AG09319 (cell line): ENCODE results near the gene SND1.
A peak's percentile ranks its signal among the peaks of the same experiment; 100 is the strongest.

Source experiments
- DNase-seq: peaks from one replicate; pipeline ENCODE4 v3.0.0-alpha.2; 2010; ENCODE audit warnings: low read depth; ENCODE audit errors: extremely low read depth
- TF ChIP-seq, protein P1 (sequence below): IDR thresholded peaks from 2 replicates; pipeline ENCODE4 v1.5.1; 2011; ENCODE audit warnings: low read depth, mild to moderate bottlenecking, inconsistent platforms, low read length, moderate library complexity

Gene SND1

DNA sequence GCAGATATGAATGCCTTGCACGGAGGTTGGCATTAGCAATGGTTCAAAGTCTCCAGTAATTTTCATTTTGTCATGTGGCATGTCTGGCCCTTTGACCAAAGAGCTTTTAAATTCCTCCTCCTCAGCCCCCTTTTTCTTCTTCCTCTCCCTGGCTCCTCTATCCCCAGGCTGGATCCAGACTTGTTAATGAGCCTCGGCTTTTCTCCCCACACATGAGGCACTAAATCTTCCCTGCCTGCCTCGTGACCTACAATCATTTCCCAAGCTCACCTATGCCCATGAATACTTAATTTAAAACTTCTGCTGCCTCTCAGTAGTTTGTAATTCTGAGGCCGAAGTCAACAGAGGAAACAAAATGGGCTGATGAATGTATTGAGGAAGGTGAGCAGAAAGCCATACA is 402.5 kb downstream of the SND1 start:
- TF ChIP-seq, protein P1, sequence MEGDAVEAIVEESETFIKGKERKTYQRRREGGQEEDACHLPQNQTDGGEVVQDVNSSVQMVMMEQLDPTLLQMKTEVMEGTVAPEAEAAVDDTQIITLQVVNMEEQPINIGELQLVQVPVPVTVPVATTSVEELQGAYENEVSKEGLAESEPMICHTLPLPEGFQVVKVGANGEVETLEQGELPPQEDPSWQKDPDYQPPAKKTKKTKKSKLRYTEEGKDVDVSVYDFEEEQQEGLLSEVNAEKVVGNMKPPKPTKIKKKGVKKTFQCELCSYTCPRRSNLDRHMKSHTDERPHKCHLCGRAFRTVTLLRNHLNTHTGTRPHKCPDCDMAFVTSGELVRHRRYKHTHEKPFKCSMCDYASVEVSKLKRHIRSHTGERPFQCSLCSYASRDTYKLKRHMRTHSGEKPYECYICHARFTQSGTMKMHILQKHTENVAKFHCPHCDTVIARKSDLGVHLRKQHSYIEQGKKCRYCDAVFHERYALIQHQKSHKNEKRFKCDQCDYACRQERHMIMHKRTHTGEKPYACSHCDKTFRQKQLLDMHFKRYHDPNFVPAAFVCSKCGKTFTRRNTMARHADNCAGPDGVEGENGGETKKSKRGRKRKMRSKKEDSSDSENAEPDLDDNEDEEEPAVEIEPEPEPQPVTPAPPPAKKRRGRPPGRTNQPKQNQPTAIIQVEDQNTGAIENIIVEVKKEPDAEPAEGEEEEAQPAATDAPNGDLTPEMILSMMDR = no peak
- DNase-seq = no peak

DNA sequence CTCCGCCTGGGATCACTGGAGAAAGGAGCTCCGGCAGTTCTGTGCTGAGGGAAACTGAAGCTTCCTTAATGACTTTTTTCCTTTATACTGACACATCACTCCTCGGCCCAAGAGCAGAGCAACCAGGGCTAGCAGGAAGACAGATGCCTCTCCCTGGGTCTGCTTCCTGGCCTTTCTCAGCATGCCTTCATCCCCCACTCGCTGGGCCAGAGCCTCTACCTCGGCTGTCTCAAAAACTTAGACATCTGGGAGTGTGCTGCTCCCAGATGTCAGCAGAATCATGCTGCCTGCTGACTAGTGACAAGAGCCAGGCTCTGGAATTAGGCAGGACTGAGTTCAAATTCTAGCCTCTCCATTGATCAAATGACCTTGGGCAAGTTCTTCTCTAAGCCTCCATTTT is 403.6 kb downstream of the SND1 start:
- DNase-seq = no peak
- TF ChIP-seq, protein P1 = no peak

DNA sequence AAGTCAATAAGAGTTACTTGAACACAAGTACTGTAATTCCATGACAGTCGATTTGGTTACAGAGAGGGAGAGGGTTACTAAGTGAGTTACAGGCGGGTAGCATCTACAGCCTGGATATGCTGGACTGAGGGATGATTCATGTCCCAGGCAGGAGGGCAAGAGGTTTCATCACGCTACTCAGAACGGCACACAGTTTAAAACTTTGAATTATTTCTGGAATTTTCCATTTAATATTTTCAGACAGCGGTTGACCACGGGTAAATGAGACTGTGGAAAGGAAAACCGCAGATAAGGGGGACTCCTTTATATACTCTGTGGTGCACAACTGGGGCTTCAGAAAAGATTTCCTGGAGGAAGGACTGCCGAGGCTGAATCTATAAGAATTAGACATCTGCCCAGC is 404.9 kb downstream of the SND1 start:
- DNase-seq = peak; percentile 19
- TF ChIP-seq, protein P1 = no peak

DNA sequence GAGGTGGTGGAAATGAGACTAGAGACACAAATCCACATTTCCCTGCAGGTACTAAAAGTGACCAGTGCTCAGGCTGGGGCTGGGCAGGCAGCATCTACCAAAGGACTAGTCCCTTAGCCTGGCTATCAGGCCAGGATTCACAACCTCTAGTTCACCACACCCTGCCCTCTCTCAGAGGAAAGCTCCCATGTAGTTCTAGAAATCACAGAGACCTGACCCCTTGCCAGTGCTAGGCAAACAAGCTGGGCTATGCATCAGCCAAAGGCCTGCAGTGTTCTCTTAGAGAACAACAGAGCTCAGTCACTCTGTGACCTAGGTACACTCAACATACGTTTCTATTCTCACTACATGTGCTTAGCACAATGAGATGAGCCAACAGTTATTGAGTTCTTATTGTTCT is 405.9 kb downstream of the SND1 start:
- TF ChIP-seq, protein P1 = no peak
- DNase-seq = no peak

DNA sequence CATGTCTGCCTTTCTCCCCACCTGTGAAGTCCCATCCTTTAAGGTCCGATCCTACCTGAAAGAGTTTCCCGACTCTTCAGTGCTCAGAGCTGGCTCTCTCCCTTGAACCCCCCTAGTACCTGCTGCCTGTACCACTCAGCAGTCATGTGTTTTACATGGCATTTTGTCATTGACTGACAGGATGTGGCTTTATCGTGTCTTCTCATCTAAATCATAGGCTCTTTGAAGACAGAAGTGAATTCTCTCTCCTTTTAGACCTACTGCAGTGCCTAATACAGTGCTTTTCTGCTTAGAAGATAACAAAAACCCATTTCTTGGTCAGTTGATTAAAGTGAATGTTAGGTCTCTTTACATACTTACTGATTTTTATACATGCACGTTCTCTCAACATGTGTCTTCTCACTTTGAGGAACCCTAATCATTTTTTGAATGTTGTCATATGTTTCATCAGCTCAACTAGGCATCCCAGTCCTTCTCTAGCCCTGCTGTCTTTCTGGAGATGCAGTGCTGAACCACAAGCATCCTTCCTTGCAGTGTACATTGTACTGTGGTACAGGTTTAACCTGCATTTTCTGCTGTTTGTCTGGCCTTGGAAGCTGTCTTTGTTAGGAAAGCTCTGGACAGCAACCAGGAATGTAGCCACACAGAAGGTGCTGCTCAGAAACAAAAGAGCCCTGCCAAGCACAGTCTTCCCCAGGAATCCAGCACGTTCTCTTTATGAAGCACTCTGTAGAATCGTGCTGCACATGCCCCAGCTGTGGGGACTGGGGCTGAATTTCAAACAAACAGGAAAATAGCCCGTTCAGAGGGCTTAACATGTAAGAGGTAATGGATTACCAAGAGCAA is 407.4 kb downstream of the SND1 start:
- no peak for DNase-seq
- TF ChIP-seq, protein P1 = no peak

DNA sequence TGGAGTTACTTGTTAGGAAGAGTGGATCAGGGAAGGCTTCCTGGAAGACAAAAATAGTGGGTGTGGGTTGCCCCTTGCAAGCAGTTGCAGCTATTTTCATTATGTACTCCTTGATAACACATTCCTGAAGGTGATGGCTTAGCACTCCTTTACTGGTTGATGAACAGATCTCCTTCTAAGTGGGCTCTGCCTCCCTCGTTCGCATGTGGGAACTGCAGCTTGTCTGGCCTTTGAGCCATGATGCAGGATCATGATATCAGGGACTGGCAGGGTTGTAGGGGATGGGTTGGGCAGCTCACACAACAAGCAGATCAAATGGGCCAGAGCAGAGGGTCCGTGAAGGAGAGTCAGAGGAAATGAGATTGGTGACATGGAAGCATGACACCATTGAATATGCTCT is 408.0 kb downstream of the SND1 start:
- no peak for DNase-seq
- TF ChIP-seq, protein P1 = no peak

DNA sequence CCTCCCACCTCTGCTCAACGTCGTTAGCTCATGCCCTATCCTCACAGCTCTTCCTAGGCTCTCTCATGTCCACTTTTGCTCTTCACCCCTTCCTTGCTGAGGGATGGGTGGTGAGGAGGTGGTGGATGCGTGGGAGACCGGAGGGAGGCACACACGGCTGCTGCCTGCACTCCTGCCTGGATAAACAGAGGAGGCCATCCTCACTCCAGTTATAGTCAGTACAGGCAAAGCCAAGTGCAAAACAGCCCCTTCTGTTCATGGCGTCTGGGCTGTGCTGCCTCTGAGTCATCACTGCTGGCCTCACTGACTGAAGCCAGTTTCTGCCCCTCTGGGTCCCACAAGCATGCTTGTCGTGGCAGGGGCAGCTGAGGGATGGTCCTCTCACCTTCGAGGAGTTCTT is 411.1 kb downstream of the SND1 start:
- TF ChIP-seq, protein P1 = no peak
- no peak for DNase-seq
